GM12892 (cell line): ENCODE data around the gene FARSA. TPM values are rescaled to one million over a fixed set of nuclear protein-coding genes. Genes with fewer than 3 reads are reported as not detected.
"Not testable (repeated sequence)": the region's sequence is repeated elsewhere in the genome, so short reads cannot be mapped to it uniquely, and the experiment has no call there.

ENCODE experiments used
- DNase-seq: peaks from one replicate; pipeline ENCODE4 v3.0.0; 2011; ENCODE audit not compliant: insufficient read length
- FAIRE-seq: peaks from 2 replicates; lab custom pipeline; 2011; peaks lifted over from hg19 to GRCh38; lab: Jason Lieb, UNC
- POLR2A ChIP-seq: IDR thresholded peaks from 2 replicates; pipeline ENCODE4 v1.6.1; 2011; ENCODE audit warnings: low read depth, low read length, control low read depth
- POLR2AphosphoS5 ChIP-seq: IDR thresholded peaks from 2 replicates; pipeline ENCODE4 v1.6.1; 2011; ENCODE audit warnings: low read depth, low read length, control low read depth
- TAF1 ChIP-seq: IDR thresholded peaks from 2 replicates; pipeline ENCODE4 v1.6.1; 2011; ENCODE audit warnings: low read depth, mild to moderate bottlenecking, control low read depth, low read length, borderline replicate concordance
- polyA plus RNA-seq: library from polyadenylated mRNA; unstranded; fragments of >200 nt; gene quantifications from one replicate; pipeline ENCODE4 v1.2.1, GENCODE V29; 2012; ENCODE audit warnings: missing spikeins, inconsistent platforms; ENCODE audit not compliant: missing spikeins

FARSA gene
- 48.8 TPM for polyA plus RNA-seq

DNA sequence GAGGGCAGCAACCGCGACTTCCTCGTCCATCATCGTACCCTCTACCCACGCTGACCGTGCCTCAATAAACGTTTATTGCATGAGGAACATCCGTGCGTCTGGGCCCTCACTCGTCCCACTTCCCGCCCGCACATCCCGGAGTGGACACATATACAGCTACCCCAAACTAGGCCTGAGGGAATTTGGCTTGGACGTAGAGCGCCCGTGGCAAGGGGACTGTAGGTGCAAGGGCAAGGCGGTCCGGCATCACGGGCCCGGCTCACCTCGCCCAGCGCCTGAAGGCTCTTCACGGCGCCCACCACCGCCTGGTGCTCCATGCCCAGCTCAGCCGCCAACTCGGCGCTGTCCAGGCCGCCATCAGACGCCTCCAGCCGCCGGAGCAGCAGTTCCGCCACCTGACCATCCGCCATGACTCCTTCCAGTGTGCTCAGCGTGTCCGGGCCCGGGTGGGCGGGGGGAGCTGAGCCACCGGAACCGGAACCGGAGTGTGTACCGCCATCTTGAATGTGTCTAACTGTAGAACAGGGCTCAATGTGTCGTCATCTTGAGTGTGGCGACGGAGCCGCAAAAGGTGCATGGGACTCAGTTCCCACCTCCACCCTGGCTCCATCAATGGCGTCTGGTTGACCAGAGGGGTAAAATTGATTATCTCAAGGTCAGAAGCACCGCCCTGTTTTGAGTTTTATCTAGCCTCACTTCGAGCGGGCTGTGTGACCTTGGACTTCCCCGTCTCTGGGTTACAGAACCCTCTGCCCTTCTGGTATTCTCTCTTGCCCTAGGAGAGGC, at the start of gene FARSA:
FARSA (minus strand) TSS at position 425 of the 786 bp plus-strand sequence; CDS start at position 410, 15 bp downstream.
- TF ChIP-seq POLR2AphosphoS5 (peak; percentile 96), TAF1 (peak; percentile 93), POLR2A (peak; percentile 96)
- FAIRE-seq: peak; percentile 96

DNA sequence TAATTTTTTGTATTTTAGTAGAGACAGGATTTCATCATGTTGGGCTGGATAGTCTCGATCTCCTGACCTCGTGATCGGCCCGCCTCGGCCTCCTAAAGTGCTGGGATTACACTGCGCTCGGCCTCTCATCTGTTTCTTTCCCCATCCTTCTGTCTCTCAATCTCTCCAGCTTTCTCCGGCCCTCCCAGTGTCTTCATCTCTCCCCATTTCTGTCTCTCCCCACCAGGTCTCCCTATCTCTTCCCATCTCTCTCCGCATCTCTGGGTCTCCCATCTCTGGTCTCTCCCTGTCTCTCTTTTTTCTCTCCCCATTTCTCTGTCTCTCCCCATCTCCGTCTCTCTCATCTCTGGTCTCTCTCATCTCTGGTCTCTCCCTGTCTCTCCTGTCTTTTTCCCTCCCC, 49.6 kb upstream of the FARSA start:
- no peak for FAIRE-seq
- no peak for DNase-seq
- TF ChIP-seq POLR2AphosphoS5 (no peak), TAF1 (no peak), POLR2A (no peak)

More for the DNA sequence above, at the start of gene FARSA:
- DNase-seq: peak; percentile 91

DNA sequence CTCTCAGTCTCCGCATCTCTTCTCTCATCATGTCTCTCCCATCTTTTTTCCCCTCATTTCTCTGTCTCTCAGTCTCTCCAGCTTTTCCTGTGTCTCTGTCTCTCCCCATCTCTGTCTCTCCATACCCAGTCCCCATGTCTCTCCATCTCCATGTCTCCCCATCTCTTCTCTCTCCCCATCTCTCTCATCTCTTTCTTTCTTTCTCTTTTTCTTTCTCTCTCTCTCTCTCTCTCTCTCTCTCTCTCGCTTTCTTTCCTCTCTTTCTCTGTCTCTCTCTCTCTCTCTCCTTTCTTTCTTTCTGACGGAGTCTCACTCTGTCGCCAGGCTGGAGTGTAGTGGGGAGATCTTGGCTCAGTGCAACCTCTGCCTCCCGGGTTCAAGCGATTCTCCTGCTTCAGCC, 49.1 kb upstream of the FARSA start:
- FAIRE-seq (no peak), DNase-seq (no peak)
- TF ChIP-seq POLR2A: no peak
- TF ChIP-seq POLR2AphosphoS5: no peak
- TF ChIP-seq TAF1: no peak

DNA sequence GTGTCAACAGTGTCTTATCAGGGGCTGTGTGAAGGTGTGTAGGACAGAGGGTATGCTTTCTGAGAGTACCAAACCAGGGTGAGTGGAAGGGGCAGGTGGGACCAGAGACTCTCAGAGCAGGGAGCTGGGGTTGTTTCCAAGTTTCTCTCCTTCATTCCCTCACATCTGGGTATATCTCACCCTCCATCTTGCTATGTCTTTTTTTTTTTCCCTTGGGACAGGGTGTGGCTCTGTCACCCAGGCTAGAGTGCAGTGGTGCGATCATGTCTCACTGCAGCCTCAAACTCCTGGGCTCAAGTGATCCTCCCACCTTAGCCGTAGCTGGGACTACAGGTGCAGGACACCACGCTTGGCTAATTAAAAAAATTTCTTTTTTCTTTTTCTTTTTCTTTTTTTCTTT, 46.5 kb upstream of the FARSA start:
- FAIRE-seq (no peak), DNase-seq (no peak)
- TF ChIP-seq POLR2A: no peak

DNA sequence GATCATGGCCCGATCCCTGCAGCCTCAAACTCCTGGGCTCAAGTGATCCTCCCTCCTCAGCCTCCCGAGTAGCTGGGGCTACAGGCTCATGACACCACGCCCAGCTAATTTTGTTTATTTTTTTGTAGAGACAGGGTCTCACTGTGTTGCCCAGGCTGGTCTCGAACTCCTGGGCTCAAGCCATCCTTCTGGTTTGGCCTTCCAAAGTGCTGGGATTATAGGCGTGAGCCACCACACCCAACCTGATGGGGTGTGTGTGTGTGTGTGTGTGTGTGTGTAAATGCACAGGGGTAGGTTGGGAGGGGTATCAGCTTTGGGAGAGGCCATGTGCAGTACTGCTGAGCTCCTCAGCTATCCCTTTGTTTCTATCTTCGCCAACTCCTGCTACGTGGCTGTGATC, 42.6 kb upstream of the FARSA start:
- not testable (repeated sequence) for DNase-seq, FAIRE-seq

DNA sequence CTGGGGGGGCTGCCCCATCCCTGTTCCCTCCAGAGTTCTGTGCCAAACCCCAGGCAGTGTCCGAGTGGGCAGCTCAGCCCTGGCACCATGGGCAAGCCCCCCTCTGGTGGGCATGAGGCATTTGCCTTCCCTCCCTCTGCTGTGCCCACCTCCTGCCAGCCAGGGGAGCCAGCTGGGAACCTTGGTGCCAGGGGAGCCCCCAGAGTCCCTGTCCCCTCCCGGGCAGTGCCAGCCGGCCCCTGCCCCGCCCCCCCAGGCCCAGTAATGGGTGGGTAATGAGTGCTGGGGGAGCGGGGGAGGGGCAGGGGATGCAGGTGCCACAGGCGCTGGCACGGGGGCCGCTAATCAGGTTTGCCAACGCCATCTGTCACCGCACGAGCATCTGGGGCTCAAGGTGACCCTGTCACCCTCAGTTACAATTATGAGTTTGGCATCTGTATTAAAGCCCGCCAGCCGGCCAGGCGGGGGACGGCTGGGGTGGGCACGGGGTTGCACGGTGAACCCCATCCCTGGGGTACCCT, 41.8 kb upstream of the FARSA start:
- TF ChIP-seq POLR2A (no peak), POLR2AphosphoS5 (no peak), TAF1 (no peak)
- DNase-seq: no peak
- FAIRE-seq: no peak

DNA sequence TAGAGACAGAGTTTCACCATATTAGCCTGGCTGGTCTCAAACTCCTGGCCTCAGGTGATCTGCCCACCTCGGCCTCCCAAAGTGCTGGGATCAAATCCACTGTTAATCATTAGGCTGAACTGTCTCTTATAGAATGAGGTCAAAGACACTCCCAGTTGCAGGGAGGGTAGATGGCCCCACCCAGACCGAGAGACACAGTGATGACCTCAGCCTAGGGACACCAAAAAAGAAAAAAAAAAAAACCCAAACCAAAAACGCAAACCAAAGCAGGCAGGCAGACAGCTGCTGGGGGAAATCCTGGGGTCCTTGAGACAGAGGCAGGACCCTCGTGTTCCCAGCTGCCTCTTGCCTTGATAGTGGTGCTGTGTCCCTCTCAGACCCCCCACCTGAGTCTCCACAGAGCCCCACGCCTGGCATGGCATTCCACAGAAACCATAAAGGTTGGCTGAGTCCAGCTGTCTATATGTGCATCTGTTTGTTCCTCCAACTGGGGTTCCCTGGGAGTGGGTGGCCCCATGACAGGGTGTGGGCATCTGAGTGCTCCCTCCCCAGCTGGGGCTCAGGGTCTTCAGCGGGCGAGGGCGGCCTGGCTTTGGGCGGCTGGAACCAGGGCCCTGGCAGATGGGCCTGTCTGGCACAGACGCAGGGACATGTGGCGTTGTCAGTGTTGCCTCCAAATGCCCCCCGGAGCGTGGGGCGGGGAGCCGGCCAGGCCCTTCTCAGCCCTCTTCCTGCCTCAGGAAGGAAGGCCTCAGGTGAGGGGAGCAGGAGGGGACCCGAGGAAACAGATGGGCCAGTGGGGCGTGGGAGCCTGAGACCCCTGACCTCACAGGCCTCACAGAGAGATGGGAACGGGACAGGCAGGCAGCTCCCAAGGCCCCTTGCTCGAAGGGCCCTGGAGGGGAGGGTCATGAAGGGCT, 41.0 kb upstream of the FARSA start:
- TF ChIP-seq POLR2AphosphoS5: no peak
- no peak for TF ChIP-seq TAF1
- TF ChIP-seq POLR2A: no peak
- DNase-seq (no peak), FAIRE-seq (no peak)

DNA sequence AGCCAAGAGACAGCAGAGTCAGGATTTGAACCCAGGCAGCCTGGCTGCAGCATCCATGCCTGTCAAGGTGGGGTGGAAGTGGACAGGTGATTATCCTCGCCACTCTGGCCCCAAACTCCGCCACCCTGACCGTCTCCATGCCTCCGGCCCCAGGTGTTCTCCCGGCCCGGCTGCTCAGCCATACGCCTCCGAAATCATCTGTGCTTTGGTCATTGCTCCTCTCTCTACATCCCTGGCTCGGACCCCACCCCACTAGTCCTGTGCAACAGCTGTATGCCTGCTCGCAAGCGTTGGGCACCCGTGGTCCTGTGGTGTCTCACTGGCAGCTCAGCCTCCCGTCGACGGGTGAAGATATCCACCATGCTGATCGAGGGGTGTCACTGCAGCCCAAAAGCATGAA, 39.7 kb upstream of the FARSA start:
- DNase-seq (no peak), FAIRE-seq (no peak)
- TF ChIP-seq POLR2AphosphoS5 (no peak), TAF1 (no peak), POLR2A (no peak)

DNA sequence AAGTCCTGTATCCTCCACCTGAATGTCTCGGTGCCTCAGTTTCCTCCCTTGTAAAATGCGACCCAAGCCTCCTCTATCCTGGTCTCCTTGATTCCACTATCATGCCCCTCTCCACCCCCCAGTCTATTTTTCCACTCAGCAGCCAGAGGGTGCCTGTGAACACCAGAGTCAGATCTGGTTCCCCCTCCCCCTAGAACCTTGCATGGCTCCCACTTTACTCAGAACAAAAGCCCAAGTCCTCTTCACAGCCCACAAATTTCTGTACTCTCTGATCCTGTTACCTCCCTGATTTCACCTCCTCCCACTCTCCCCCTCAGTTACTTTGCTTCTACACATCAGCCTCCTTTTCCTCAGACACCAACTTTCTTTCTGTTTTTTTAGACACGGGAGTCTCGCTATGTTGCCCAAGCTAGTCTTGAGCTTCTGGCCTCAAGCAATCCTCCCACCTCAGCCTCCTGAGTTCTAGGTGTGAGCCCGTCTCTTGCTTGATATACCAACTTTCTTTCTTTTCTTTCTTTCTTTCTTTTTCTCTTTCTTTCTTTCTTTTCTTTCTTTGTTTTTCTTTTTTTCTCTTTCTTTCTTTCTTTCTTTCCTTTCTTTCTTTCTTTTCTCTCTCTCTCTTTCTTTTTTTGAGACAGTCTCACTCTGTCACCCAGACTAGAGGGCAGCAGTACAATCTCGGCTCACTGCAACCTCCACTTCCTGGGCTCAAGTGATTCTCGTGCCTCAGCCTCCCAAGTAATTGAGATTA, 36.7 kb upstream of the FARSA start:
- TF ChIP-seq POLR2A (no peak), TAF1 (no peak), POLR2AphosphoS5 (no peak)
- FAIRE-seq: no peak
- no peak for DNase-seq

DNA sequence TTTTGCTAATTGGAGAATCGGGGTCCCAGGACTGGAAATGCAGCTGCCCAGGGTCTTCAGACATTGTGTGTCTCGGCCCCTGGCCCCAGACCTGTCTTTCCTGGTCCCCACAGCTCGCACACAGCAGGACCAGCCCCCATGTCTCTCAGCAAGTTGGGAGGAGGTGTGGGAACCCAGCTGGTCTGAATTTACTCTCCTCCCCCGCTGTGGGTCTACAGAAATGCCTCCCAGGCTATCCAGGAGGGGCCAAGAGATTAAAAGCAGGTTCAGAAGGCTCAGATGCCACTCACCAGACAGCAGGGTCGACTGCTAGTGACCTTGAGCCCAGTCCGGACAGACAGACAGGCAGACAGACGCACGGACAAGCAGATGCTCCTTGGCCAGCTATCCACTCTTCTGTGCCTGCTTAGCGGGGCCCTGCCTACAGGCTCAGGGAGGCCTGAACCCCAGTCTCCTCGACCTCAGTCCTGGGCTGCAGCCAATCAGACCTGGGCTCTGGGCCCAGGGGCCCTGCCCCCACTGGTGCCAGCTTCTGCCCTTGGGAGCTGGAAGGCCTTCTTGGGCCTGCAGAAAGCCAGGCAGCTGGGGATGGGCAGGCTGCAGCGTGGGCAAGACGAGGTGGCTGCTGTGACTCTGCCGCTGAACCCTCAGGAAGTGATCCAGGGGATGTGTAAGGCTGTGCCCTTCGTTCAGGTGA, 35.9 kb upstream of the FARSA start, which contains the start of gene DAND5:
DAND5 (plus strand) TSS at position 285 of the 697 bp plus-strand sequence; CDS start at position 370, 85 bp downstream.
- DNase-seq: no peak
- no peak for FAIRE-seq
- TF ChIP-seq POLR2A (no peak), TAF1 (no peak), POLR2AphosphoS5 (no peak)

DNA sequence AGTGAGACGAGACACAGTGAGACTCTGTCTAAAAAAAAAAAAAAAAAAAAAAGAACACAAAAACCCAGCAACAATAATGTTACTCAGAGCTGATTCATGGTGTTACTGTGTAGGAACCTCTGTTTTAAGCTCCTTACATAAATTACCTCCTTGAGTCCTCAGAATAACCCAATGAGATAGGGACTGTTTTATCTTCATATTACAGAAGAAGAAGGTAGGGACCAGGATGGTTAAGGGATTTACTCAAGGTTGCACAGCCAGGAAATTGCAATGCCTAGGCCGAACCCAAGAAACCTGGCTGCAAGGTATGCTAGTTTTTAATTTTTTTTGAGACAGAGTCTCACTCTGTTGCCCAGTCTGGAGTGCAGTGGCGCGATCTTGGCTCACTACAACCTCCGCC, 34.4 kb upstream of the FARSA start:
- FAIRE-seq (no peak), DNase-seq (no peak)
- TF ChIP-seq TAF1 (no peak), POLR2A (no peak)
